IMR-90 (cell line): Measurements from ENCODE around the gene ILK. TPM values are rescaled to one million over a fixed set of nuclear protein-coding genes. Genes with fewer than 3 reads are reported as not detected.

ENCODE experiments used
- ATAC-seq: fragments of 200-7000 bp; cut with Tn5 transposase; 2 replicates; pipeline ENCODE4 v1.9.1; 2020; ENCODE audit warnings: low read depth, mild to moderate bottlenecking, moderate library complexity
- BruUV-seq: library from RNA; stranded (reverse); fragments of 400-500 nt; replicated peaks from 2 replicates; lab custom pipeline; 2021; lab: Mats Ljungman, UMichigan
- CTCF ChIA-PET: fragments of 300-600 bp; formaldehyde crosslinking; extraction: SDS; loops from one replicate; lab custom pipeline; 2021; ENCODE audit warnings: antibody characterized with exemption; lab: Yijun Ruan, JAX
- POLR2A ChIA-PET: fragments of 300-600 bp; sonication (Branson Sonifier 250); formaldehyde crosslinking; loops from one replicate; lab custom pipeline; 2022; ENCODE audit warnings: antibody characterized with exemption; ENCODE audit not compliant: unreplicated experiment; lab: Charles Lee
- DNase-seq: peaks from one replicate; pipeline ENCODE4 v3.0.0; 2013
- H2AFZ ChIP-seq: replicated peaks from 2 replicates; pipeline ENCODE3; 2013; ENCODE audit warnings: low read length, mild to moderate bottlenecking; ENCODE audit not compliant: poor library complexity
- H2AK5ac ChIP-seq: 2 replicates; pipeline ENCODE4 v1.6.1; 2013; ENCODE audit warnings: low read depth, low read length, inconsistent platforms
- H2AK9ac ChIP-seq: replicated peaks from 2 replicates; pipeline ENCODE3; 2013; ENCODE audit warnings: mild to moderate bottlenecking, low read depth, low read length, moderate library complexity; ENCODE audit not compliant: poor library complexity
- H2BK120ac ChIP-seq: 2 replicates; pipeline ENCODE4 v1.6.1; 2013; ENCODE audit warnings: low read depth, low read length, inconsistent platforms
- H2BK15ac ChIP-seq: 3 replicates; pipeline ENCODE4 v1.6.1; 2013; ENCODE audit warnings: low read depth, low read length, inconsistent platforms
- H2BK20ac ChIP-seq: 2 replicates; pipeline ENCODE4 v1.6.1; 2013; ENCODE audit warnings: low read depth, mild to moderate bottlenecking, inconsistent platforms, low read length, moderate library complexity
- H2BK5ac ChIP-seq: 2 replicates; pipeline ENCODE4 v1.6.1; 2013; ENCODE audit warnings: mild to moderate bottlenecking, low read depth, low read length, inconsistent platforms; ENCODE audit not compliant: poor library complexity, severe bottlenecking
- H3K14ac ChIP-seq: replicated peaks from 2 replicates; pipeline ENCODE4 v1.6.1; 2013; ENCODE audit warnings: low read depth, low read length, inconsistent platforms
- H3K18ac ChIP-seq: 2 replicates; pipeline ENCODE4 v1.6.1; 2013; ENCODE audit warnings: low read depth, low read length, control low read depth
- H3K23ac ChIP-seq: 2 replicates; pipeline ENCODE4 v1.6.1; 2013; ENCODE audit warnings: low read depth, low read length, inconsistent platforms
- H3K27ac ChIP-seq: 2 replicates; pipeline ENCODE4 v1.5.1; 2013; ENCODE audit warnings: mild to moderate bottlenecking, control low read depth, low read length; ENCODE audit not compliant: insufficient read depth
- H3K27me3 ChIP-seq: 2 replicates; pipeline ENCODE4 v1.6.1; 2013; ENCODE audit warnings: low read length; ENCODE audit not compliant: control insufficient read depth, insufficient read depth
- H3K36me3 ChIP-seq: 2 replicates; pipeline ENCODE4 v1.6.1; 2013; ENCODE audit warnings: low read length, mixed read lengths; ENCODE audit not compliant: control insufficient read depth, insufficient read depth
- H3K4ac ChIP-seq: 2 replicates; pipeline ENCODE4 v1.6.1; 2013; ENCODE audit warnings: low read depth, low read length, inconsistent platforms
- H3K4me1 ChIP-seq: 2 replicates; pipeline ENCODE4 v1.6.1; 2013; ENCODE audit warnings: low read length, mixed read lengths; ENCODE audit not compliant: control insufficient read depth, insufficient read depth
- H3K4me2 ChIP-seq: 2 replicates; pipeline ENCODE4 v1.6.1; 2013; ENCODE audit warnings: low read depth, mild to moderate bottlenecking, control low read depth, low read length, moderate library complexity
- H3K4me3 ChIP-seq: 2 replicates; pipeline ENCODE4 v1.5.1; 2013; ENCODE audit warnings: low read depth, mild to moderate bottlenecking, control low read depth, low read length, moderate library complexity; ENCODE audit not compliant: insufficient read depth
- H3K56ac ChIP-seq: 2 replicates; pipeline ENCODE4 v1.6.1; 2013; ENCODE audit warnings: low read length, inconsistent platforms; ENCODE audit not compliant: insufficient read depth; ENCODE audit errors: extremely low read depth
- H3K79me1 ChIP-seq, 2 experiments: 2 replicates each; pipeline ENCODE4 v1.6.1; 2013; ENCODE audit warnings: low read length in 2 of 2, inconsistent platforms in 1 of 2, low read depth in 1 of 2
- H3K9ac ChIP-seq: 2 replicates; pipeline ENCODE4 v1.6.1; 2013; ENCODE audit warnings: low read depth, low read length, control low read depth
- H3K9me1 ChIP-seq: 2 replicates; pipeline ENCODE4 v1.6.1; 2013; ENCODE audit warnings: low read length, inconsistent platforms; ENCODE audit not compliant: insufficient read depth
- H3K9me3 ChIP-seq: 2 replicates; pipeline ENCODE4 v1.6.1; 2013; ENCODE audit warnings: low read length; ENCODE audit not compliant: control insufficient read depth, insufficient read depth
- H4K20me1 ChIP-seq: 2 replicates; pipeline ENCODE4 v1.6.1; 2013; ENCODE audit warnings: low read length, inconsistent platforms; ENCODE audit not compliant: insufficient read depth
- H4K5ac ChIP-seq: 2 replicates; pipeline ENCODE4 v1.6.1; 2013; ENCODE audit warnings: mild to moderate bottlenecking, low read depth, low read length, control low read depth
- H4K8ac ChIP-seq, 2 experiments: 2 replicates each; pipeline ENCODE4 v1.6.1; 2013; ENCODE audit warnings: low read depth in 2 of 2, low read length in 2 of 2, control low read depth in 1 of 2, inconsistent platforms in 1 of 2
- H4K91ac ChIP-seq: 2 replicates; pipeline ENCODE4 v1.6.1; 2013; ENCODE audit warnings: low read depth, low read length, inconsistent platforms; ENCODE audit not compliant: insufficient read depth
- CEBPB ChIP-seq: IDR thresholded peaks from 2 replicates; pipeline ENCODE4 v1.6.1; 2012; ENCODE audit warnings: low read depth, low read length, improper control_type of control experiment
- CTCF ChIP-seq: conservative IDR thresholded peaks from 2 replicates; pipeline ENCODE4 v1.5.1; 2012; ENCODE audit warnings: mild to moderate bottlenecking, low read depth, low read length, improper control_type of control experiment
- FOS ChIP-seq: fragments of 150-350 bp; IDR thresholded peaks from 2 replicates; pipeline ENCODE4 v1.6.1; 2016; ENCODE audit warnings: low read depth, low read length
- POLR2A ChIP-seq: IDR thresholded peaks from 2 replicates; pipeline ENCODE4 v1.6.1; 2012; ENCODE audit warnings: mild to moderate bottlenecking, low read depth, low read length
- RAD21 ChIP-seq: IDR thresholded peaks from 2 replicates; pipeline ENCODE4 v1.6.1; 2012; ENCODE audit warnings: low read length, improper control_type of control experiment
- RCOR1 ChIP-seq: IDR thresholded peaks from 2 replicates; pipeline ENCODE4 v1.6.1; 2012; ENCODE audit warnings: mild to moderate bottlenecking, low read length, improper control_type of control experiment; ENCODE audit not compliant: insufficient replicate concordance
- RFX5 ChIP-seq: IDR thresholded peaks from 2 replicates; pipeline ENCODE4 v1.8.0; 2012; ENCODE audit warnings: low read depth, mild to moderate bottlenecking, low read length, moderate library complexity
- WGBS, 2 experiments: methylation state at CpG; one replicate each; pipeline versions ENCODE4 v1.1.5 to v1.1.7; 2013; ENCODE audit warnings: missing lambda C conversion rate in 2 of 2; ENCODE audit not compliant: insufficient read length in 1 of 2; ENCODE audit errors: extremely low coverage in 2 of 2; 5-methylcytosine and 5-hydroxymethylcytosine counted together
- dilution Hi-C: fragments of 300-500 bp; cut with HindIII; formaldehyde crosslinking; loops from one replicate; pipeline ENCODE4 v1.14.3; 2018; ENCODE audit warnings: low sequenced_read_pairs; ENCODE audit not compliant: unreplicated experiment
- in situ Hi-C: fragments of 300-500 bp; cut with MboI; formaldehyde crosslinking; loops from 3 replicates; pipeline ENCODE4 v1.14.3; 2019; ENCODE audit warnings: low sequenced_read_pairs, inconsistent platforms, mixed read lengths
- intact Hi-C: fragments of 100-400 bp; cut with micrococcal nuclease; formaldehyde crosslinking; loops from 2 replicates; pipeline ENCODE4 v1.10.0; 2022
- polyA plus RNA-seq, 3 experiments: library from polyadenylated mRNA; depleted of rRNA; stranded (reverse); fragments of >200 nt; gene quantifications; 2 replicates each; pipeline ENCODE4 v1.2.3, GENCODE V29; 2012; ENCODE audit warnings: low replicate concordance in 1 of 3
- total RNA-seq: library from RNA; depleted of rRNA; stranded (reverse); fragments of >200 nt; gene quantifications from 2 replicates; pipeline ENCODE4 v1.2.3, GENCODE V29; 2012

The ILK gene
- total and polyA plus RNA-seq, 2 of the 4 experiments (the other 2 are of a cell fraction), result 339 to 389 TPM

- ChIA-PET POLR2A (no interaction called here), CTCF (interaction anchor here (0.7 kb wide), 1 partner anchor 13 kb away, joined by 3 read pairs; the partner anchor contains the start of gene TPP1)
- H3K9me1 ChIP-seq, result no peaks in the 10 kb centered on the region; the same call in 1 of the 2 replicates
- no peak overlapping the region for H2BK20ac ChIP-seq
- DNase-seq, result no peak
- no peak overlapping the region for H4K5ac ChIP-seq
- no peak overlapping the region for H3K4me3 ChIP-seq
- no peak overlapping the region for H4K91ac ChIP-seq
- H3K4me2 ChIP-seq, result no peak overlapping the region
- no peak overlapping the region for H2AK9ac ChIP-seq
- H2BK120ac ChIP-seq, result no peak overlapping the region
- in situ Hi-C loops (no loop called here), intact Hi-C loops (no loop called here), dilution Hi-C loops (no loop called here)
- ATAC-seq, result no peak
- no peak overlapping the region for H2BK5ac ChIP-seq
- H4K20me1 ChIP-seq, result peaks cover 4% of the 10 kb centered on the region; the same call in 1 of the 2 replicates
- no peak overlapping the region for H4K8ac ChIP-seq
- 94% methylated on average over 8 of the region's 29 CpGs; no CpG with 5 or more reads in 1 of the 2 experiments for WGBS, 2 experiments
- H3K23ac ChIP-seq, result no peak overlapping the region
- H3K9me3 ChIP-seq, result no peaks in the 10 kb centered on the region
- no peak overlapping the region for H2BK15ac ChIP-seq
- H2AFZ ChIP-seq, result no peak overlapping the region
- TF ChIP-seq RAD21 (no peak), FOS (no peak), RCOR1 (no peak), CTCF (no peak), CEBPB (no peak), RFX5 (no peak), POLR2A (no peak)
- H3K9ac ChIP-seq, result no peak overlapping the region
- H3K79me1 ChIP-seq, result no peaks in the 10 kb centered on the region
- peaks cover 7% of the 10 kb centered on the region for H3K4me1 ChIP-seq
- no peak overlapping the region for H2AK5ac ChIP-seq
- no peak overlapping the region for H3K56ac ChIP-seq
- H3K36me3 ChIP-seq, result peaks cover 47% of the 10 kb centered on the region
- H3K4ac ChIP-seq, result no peak overlapping the region
- BruUV-seq, result TSS peak; percentile 53
- no peaks in the 10 kb centered on the region for H3K27me3 ChIP-seq
- no peak overlapping the region for H3K14ac ChIP-seq
- no peak overlapping the region for H3K27ac ChIP-seq
- no peak overlapping the region for H3K18ac ChIP-seq
Measured at GRCh38 chr11:6632116-6633073, 28.8 kb downstream of the ILK start.
